IPS-20b (cell line): ENCODE data around the gene CDKAL1.
"Not testable (repeated sequence)": the region's sequence is repeated elsewhere in the genome, so short reads cannot be mapped to it uniquely, and the experiment has no call there.

Source experiments
- H3K27ac ChIP-seq: one replicate; pipeline ENCODE4 v1.5.1; 2013; ENCODE audit warnings: low read length
- H3K27me3 ChIP-seq: 2 replicates; pipeline ENCODE4 v1.6.1; 2013; ENCODE audit warnings: mild to moderate bottlenecking, low read length, inconsistent platforms; ENCODE audit not compliant: insufficient read depth
- H3K36me3 ChIP-seq: 2 replicates; pipeline ENCODE4 v1.6.1; 2013; ENCODE audit warnings: low read depth, mild to moderate bottlenecking, inconsistent platforms, low read length, moderate library complexity; ENCODE audit not compliant: insufficient read depth
- H3K4me1 ChIP-seq: 2 replicates; pipeline ENCODE4 v1.6.1; 2013; ENCODE audit warnings: mild to moderate bottlenecking, control low read depth, inconsistent platforms, low read length, moderate library complexity; ENCODE audit not compliant: insufficient read depth
- H3K4me3 ChIP-seq: 2 replicates; pipeline ENCODE4 v1.5.1; 2013; ENCODE audit warnings: mild to moderate bottlenecking, low read length, inconsistent platforms
- H3K9ac ChIP-seq: 2 replicates; pipeline ENCODE4 v1.6.1; 2013; ENCODE audit warnings: low read depth, mild to moderate bottlenecking, inconsistent platforms, low read length, moderate library complexity
- H3K9me3 ChIP-seq: 2 replicates; pipeline ENCODE4 v1.6.1; 2013; ENCODE audit warnings: mild to moderate bottlenecking, low read depth, low read length, inconsistent platforms; ENCODE audit not compliant: insufficient read depth

Gene CDKAL1

GRCh38 chr6:20575704-20576451 lies 41.6 kb downstream of the CDKAL1 start:
- no peak overlapping the region for H3K27ac ChIP-seq
- H3K27me3 ChIP-seq, result no peaks in the 10 kb centered on the region
- no peak overlapping the region for H3K4me3 ChIP-seq
- no peaks in the 10 kb centered on the region for H3K9me3 ChIP-seq
- no peaks in the 10 kb centered on the region for H3K36me3 ChIP-seq
- peaks cover 5% of the 10 kb centered on the region; the same call in 1 of the 2 replicates for H3K4me1 ChIP-seq
- no peak overlapping the region for H3K9ac ChIP-seq

- H3K9me3 ChIP-seq, result no peaks in the 10 kb centered on the region
- no peak overlapping the region for H3K9ac ChIP-seq
- H3K27me3 ChIP-seq, result no peaks in the 10 kb centered on the region
- no peak overlapping the region for H3K27ac ChIP-seq
- H3K4me3 ChIP-seq, result no peak overlapping the region
- no peaks in the 10 kb centered on the region for H3K36me3 ChIP-seq
- H3K4me1 ChIP-seq, result peaks cover 2% of the 10 kb centered on the region; the same call in 1 of the 2 replicates
Observed at GRCh38 chr6:20577173-20577688, 43.0 kb downstream of the CDKAL1 start.

- Histone ChIP-seq H3K27me3 (no peaks in the 10 kb centered on the region), H3K9ac (no peak overlapping the region), H3K9me3 (no peaks in the 10 kb centered on the region), H3K4me3 (no peak overlapping the region), H3K36me3 (no peaks in the 10 kb centered on the region), H3K27ac (no peak overlapping the region), H3K4me1 (peaks cover 25% of the 10 kb centered on the region)
Observed at GRCh38 chr6:20581070-20581469, 46.8 kb downstream of the CDKAL1 start.

- Histone ChIP-seq H3K9me3 (no peaks in the 10 kb centered on the region), H3K27ac (no peak overlapping the region), H3K9ac (no peak overlapping the region), H3K4me3 (peak overlapping the region; percentile 52; the same call in 1 of the 2 replicates), H3K4me1 (peaks cover 25% of the 10 kb centered on the region), H3K27me3 (no peaks in the 10 kb centered on the region), H3K36me3 (no peaks in the 10 kb centered on the region)
Observed at GRCh38 chr6:20582586-20583443, 48.6 kb downstream of the CDKAL1 start.

- H3K27ac ChIP-seq, result no peak overlapping the region
- H3K9ac ChIP-seq, result no peak overlapping the region
- peak overlapping the region; percentile 52; the same call in 1 of the 2 replicates for H3K4me3 ChIP-seq
- H3K36me3 ChIP-seq, result no peaks in the 10 kb centered on the region
- peaks cover 25% of the 10 kb centered on the region for H3K4me1 ChIP-seq
- no peaks in the 10 kb centered on the region for H3K27me3 ChIP-seq
- no peaks in the 10 kb centered on the region for H3K9me3 ChIP-seq
Observed at GRCh38 chr6:20583444-20583800, 49.2 kb downstream of the CDKAL1 start.

GRCh38 chr6:20584100-20584731 lies 50.0 kb downstream of the CDKAL1 start:
- H3K4me1 ChIP-seq, result peaks cover 25% of the 10 kb centered on the region
- 0 out of 2 replicates have a peak overlapping the region, but pooled peaks have one; percentile 1 for H3K9ac ChIP-seq
- H3K36me3 ChIP-seq, result no peaks in the 10 kb centered on the region
- H3K4me3 ChIP-seq, result no peak overlapping the region
- no peaks in the 10 kb centered on the region for H3K9me3 ChIP-seq
- no peak overlapping the region for H3K27ac ChIP-seq
- no peaks in the 10 kb centered on the region for H3K27me3 ChIP-seq

GRCh38 chr6:20589266-20589665 lies 55.0 kb downstream of the CDKAL1 start:
- peaks cover 5% of the 10 kb centered on the region for H3K4me1 ChIP-seq
- H3K27ac ChIP-seq, result no peak overlapping the region
- H3K9me3 ChIP-seq, result no peaks in the 10 kb centered on the region
- H3K9ac ChIP-seq, result no peak overlapping the region
- H3K36me3 ChIP-seq, result no peaks in the 10 kb centered on the region
- no peaks in the 10 kb centered on the region for H3K27me3 ChIP-seq
- H3K4me3 ChIP-seq, result no peak overlapping the region

GRCh38 chr6:20590476-20590875 lies 56.2 kb downstream of the CDKAL1 start:
- not testable (repeated sequence) for H3K36me3 ChIP-seq, H3K27me3 ChIP-seq, H3K9ac ChIP-seq, H3K9me3 ChIP-seq, H3K27ac ChIP-seq, H3K4me3 ChIP-seq, H3K4me1 ChIP-seq

GRCh38 chr6:20594299-20594853 lies 60.1 kb downstream of the CDKAL1 start:
- not testable (repeated sequence) for H3K9me3 ChIP-seq, H3K27ac ChIP-seq, H3K36me3 ChIP-seq, H3K27me3 ChIP-seq, H3K9ac ChIP-seq, H3K4me1 ChIP-seq, H3K4me3 ChIP-seq

- Histone ChIP-seq H3K27ac (no peak overlapping the region), H3K4me3 (no peak overlapping the region), H3K36me3 (no peaks in the 10 kb centered on the region), H3K27me3 (no peaks in the 10 kb centered on the region), H3K9ac (no peak overlapping the region), H3K9me3 (no peaks in the 10 kb centered on the region), H3K4me1 (no peaks in the 10 kb centered on the region)
Observed at GRCh38 chr6:20599302-20600051, 65.2 kb downstream of the CDKAL1 start.

GRCh38 chr6:20600831-20601230 lies 66.6 kb downstream of the CDKAL1 start:
- Histone ChIP-seq H3K4me1 (no peaks in the 10 kb centered on the region), H3K4me3 (no peak overlapping the region), H3K9me3 (no peaks in the 10 kb centered on the region)

More at GRCh38 chr6:20600831-20601230, 66.6 kb downstream of the CDKAL1 start:
- Histone ChIP-seq H3K27ac (no peak overlapping the region), H3K27me3 (no peaks in the 10 kb centered on the region), H3K9ac (no peak overlapping the region), H3K36me3 (no peaks in the 10 kb centered on the region)
